ENCODE data around the gene PDXK. TPM values are rescaled to one million over a fixed set of nuclear protein-coding genes. Genes with fewer than 3 reads are reported as not detected.

PDXK gene
- polyA plus RNA-seq, 1 donor (not counting 4 experiments of a cell fraction or from before 2014, with no cell fraction given), result 144 TPM

GRCh38 chr21:43716376-43717165 lies 2.4 kb upstream of the PDXK start:
- peaks cover 25% of the 10 kb centered on the region for H3K79me2 ChIP-seq (ENCODE audit: control insufficient read depth, insufficient read depth, low read length)
- H3K9me1 ChIP-seq (ENCODE audit: control insufficient read depth, extremely low read depth, insufficient read depth, low read length), result no peaks in the 10 kb centered on the region
- no peak overlapping the region for H2AFZ ChIP-seq (ENCODE audit: control insufficient read depth, low read length)
- H3K36me3 ChIP-seq (ENCODE audit: control insufficient read depth in 2 of 2, extremely low read depth in 1 of 2, insufficient read depth in 2 of 2, low read length in 2 of 2), result peaks cover 0 to 2% of the 10 kb centered on the region in 2 experiments
- TF ChIP-seq, protein P1, sequence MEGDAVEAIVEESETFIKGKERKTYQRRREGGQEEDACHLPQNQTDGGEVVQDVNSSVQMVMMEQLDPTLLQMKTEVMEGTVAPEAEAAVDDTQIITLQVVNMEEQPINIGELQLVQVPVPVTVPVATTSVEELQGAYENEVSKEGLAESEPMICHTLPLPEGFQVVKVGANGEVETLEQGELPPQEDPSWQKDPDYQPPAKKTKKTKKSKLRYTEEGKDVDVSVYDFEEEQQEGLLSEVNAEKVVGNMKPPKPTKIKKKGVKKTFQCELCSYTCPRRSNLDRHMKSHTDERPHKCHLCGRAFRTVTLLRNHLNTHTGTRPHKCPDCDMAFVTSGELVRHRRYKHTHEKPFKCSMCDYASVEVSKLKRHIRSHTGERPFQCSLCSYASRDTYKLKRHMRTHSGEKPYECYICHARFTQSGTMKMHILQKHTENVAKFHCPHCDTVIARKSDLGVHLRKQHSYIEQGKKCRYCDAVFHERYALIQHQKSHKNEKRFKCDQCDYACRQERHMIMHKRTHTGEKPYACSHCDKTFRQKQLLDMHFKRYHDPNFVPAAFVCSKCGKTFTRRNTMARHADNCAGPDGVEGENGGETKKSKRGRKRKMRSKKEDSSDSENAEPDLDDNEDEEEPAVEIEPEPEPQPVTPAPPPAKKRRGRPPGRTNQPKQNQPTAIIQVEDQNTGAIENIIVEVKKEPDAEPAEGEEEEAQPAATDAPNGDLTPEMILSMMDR (optimal IDR thresholded peaks at IDR 0.05 in 1 of 3, IDR thresholded peaks at IDR 0.05 in 1 of 3, conservative IDR thresholded peaks at IDR 0.05 in 1 of 3; ENCODE audit: extremely low read depth in 1 of 3, insufficient read depth in 2 of 3, low read length in 3 of 3), result no peak
- TF ChIP-seq EZH2 (IDR thresholded peaks at IDR 0.05; ENCODE audit: low read length), result no peak
- H3K4me2 ChIP-seq (ENCODE audit: control insufficient read depth, extremely low read depth, insufficient read depth, low read depth, low read length), result no peak overlapping the region
- dilution Hi-C loops (cut with MboI; ENCODE audit: extremely low pct_ligation_motif_present, low sequenced_read_pairs), result no loop called here
- peaks cover 6% of the 10 kb centered on the region for H4K20me1 ChIP-seq (ENCODE audit: control insufficient read depth, extremely low read depth, insufficient read depth, low read length)
- no peaks in the 10 kb centered on the region for H3K9me3 ChIP-seq (ENCODE audit: control insufficient read depth, low read depth, low read length)
- no peaks in the 10 kb centered on the region for H3K27me3 ChIP-seq (ENCODE audit: control insufficient read depth, extremely low read depth, insufficient read depth, low read length)
- H3K4me3 ChIP-seq (ENCODE audit: control insufficient read depth in 2 of 3, extremely low read depth in 1 of 3, insufficient read depth in 2 of 3, low read depth in 1 of 3, low read length in 3 of 3), result no peak overlapping the region
- no peak for FAIRE-seq
- H3K4me1 ChIP-seq (ENCODE audit: control insufficient read depth, extremely low read depth, insufficient read depth, low read length), result peaks cover 28% of the 10 kb centered on the region
- no peak overlapping the region for H3K27ac ChIP-seq (ENCODE audit: control insufficient read depth, insufficient read depth, low read length)
- H3K9ac ChIP-seq (ENCODE audit: control insufficient read depth, extremely low read depth, insufficient read depth, low read length), result no peak overlapping the region
- no peak for DNase-seq (ENCODE audit: low read depth, low spot score)

DNA sequence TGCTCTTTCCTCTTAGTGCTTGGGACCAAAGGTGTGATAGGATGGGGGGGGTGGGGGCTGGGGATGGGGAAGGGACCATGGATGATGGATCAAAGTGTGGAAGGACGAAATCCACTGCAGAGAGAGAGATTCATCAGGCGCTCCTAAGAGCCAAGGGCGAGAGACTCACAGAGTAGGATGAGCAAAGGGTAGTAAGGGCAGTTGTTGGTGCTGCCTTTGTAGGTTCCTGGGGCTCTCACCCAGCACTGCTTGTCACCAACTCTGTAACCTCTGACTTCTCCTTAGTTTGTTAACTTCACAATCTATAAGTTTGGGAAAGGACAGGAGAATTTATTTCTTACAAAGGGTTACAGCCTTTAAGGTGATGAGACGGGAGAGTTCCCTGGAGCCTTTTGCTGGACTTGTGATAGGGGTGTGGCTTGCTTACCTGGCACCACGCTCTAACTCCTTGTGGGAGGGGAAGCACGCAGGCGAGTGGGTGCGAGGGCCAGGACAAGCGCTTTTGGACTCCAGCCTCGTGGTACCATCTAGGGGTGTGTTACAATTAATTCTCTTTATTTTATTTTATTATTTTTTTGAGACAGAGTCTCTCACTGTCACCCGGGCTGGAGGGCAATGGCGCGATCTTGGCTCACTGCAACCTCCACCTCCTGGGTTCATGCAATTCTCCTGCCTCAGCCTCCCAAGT lies 1.6 kb upstream of the PDXK start:
- Histone ChIP-seq H3K4me2 (ENCODE audit: control insufficient read depth, extremely low read depth, insufficient read depth, low read depth, low read length) (no peak overlapping the region), H4K20me1 (ENCODE audit: control insufficient read depth, extremely low read depth, insufficient read depth, low read length) (peaks cover 8% of the 10 kb centered on the region), H2AFZ (ENCODE audit: control insufficient read depth, low read length) (no peak overlapping the region), H3K9me1 (ENCODE audit: control insufficient read depth, extremely low read depth, insufficient read depth, low read length) (no peaks in the 10 kb centered on the region), H3K79me2 (ENCODE audit: control insufficient read depth, insufficient read depth, low read length) (peaks cover 32% of the 10 kb centered on the region), H3K27ac (ENCODE audit: control insufficient read depth, insufficient read depth, low read length) (no peak overlapping the region), H3K9me3 (ENCODE audit: control insufficient read depth, low read depth, low read length) (no peaks in the 10 kb centered on the region), H3K27me3 (ENCODE audit: control insufficient read depth, extremely low read depth, insufficient read depth, low read length) (no peaks in the 10 kb centered on the region), H3K9ac (ENCODE audit: control insufficient read depth, extremely low read depth, insufficient read depth, low read length) (no peak overlapping the region), H3K4me1 (ENCODE audit: control insufficient read depth, extremely low read depth, insufficient read depth, low read length) (peaks cover 29% of the 10 kb centered on the region), H3K36me3 (ENCODE audit: control insufficient read depth in 2 of 2, extremely low read depth in 1 of 2, insufficient read depth in 2 of 2, low read length in 2 of 2) (peaks cover 0 to 3% of the 10 kb centered on the region in 2 experiments), H3K4me3 (ENCODE audit: control insufficient read depth in 2 of 3, extremely low read depth in 1 of 3, insufficient read depth in 2 of 3, low read depth in 1 of 3, low read length in 3 of 3) (no peak overlapping the region)
- FAIRE-seq (no peak), DNase-seq (ENCODE audit: low read depth, low spot score) (no peak)
- TF ChIP-seq, protein P1 (optimal IDR thresholded peaks at IDR 0.05 in 1 of 3, IDR thresholded peaks at IDR 0.05 in 1 of 3, conservative IDR thresholded peaks at IDR 0.05 in 1 of 3; ENCODE audit: extremely low read depth in 1 of 3, insufficient read depth in 2 of 3, low read length in 3 of 3), result no peak
- no peak for TF ChIP-seq EZH2 (IDR thresholded peaks at IDR 0.05; ENCODE audit: low read length)
- dilution Hi-C loops (cut with MboI; ENCODE audit: extremely low pct_ligation_motif_present, low sequenced_read_pairs), result no loop called here
